Measurements from ENCODE around the gene SLC25A27.

SLC25A27 gene

GRCh38 chr6:46676604-46677313 is 24.0 kb downstream of the SLC25A27 start:
- Mint-ChIP-seq H3K27me3 (peaks cover 5% of the 10 kb centered on the region), H3K4me1 (ENCODE audit: low read depth) (no peaks in the 10 kb centered on the region), H3K36me3 (no peaks in the 10 kb centered on the region), H3K9me3 (ENCODE audit: low read depth) (no peaks in the 10 kb centered on the region), H3K4me3 (no peak overlapping the region), H3K27ac (no peak overlapping the region)

DNA sequence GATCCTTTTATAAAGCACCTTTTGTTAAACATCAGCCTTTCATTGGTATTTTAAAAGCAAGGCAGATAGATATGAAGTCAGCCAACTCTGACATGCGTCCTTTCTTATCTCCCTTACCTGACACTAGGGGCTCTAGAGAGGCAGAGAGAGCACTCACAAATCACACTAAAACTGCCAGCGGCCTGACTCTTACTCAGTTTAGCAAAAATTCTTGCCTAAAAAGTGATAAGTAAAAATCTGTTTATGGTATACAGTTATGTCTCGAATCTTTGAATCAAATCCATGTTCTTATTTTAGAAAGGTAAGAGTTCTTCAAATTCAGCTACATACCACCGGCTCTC is 24.5 kb downstream of the SLC25A27 start:
- no peak overlapping the region for H3K27ac Mint-ChIP-seq
- no peaks in the 10 kb centered on the region for H3K36me3 Mint-ChIP-seq
- peaks cover 6% of the 10 kb centered on the region for H3K27me3 Mint-ChIP-seq
- no peaks in the 10 kb centered on the region for H3K9me3 Mint-ChIP-seq (ENCODE audit: low read depth)
- no peaks in the 10 kb centered on the region for H3K4me1 Mint-ChIP-seq (ENCODE audit: low read depth)
- no peak overlapping the region for H3K4me3 Mint-ChIP-seq

GRCh38 chr6:46684771-46685170 is 32.0 kb downstream of the SLC25A27 start:
- Mint-ChIP-seq H3K4me1 (ENCODE audit: low read depth) (no peaks in the 10 kb centered on the region), H3K27me3 (peaks cover 8% of the 10 kb centered on the region), H3K36me3 (no peaks in the 10 kb centered on the region), H3K27ac (no peak overlapping the region), H3K9me3 (ENCODE audit: low read depth) (no peaks in the 10 kb centered on the region), H3K4me3 (no peak overlapping the region)

- Mint-ChIP-seq H3K4me3 (no peak within 1 kb of the TSS), H3K4me1 (ENCODE audit: low read depth) (no peaks in the 10 kb centered on the region), H3K9me3 (ENCODE audit: low read depth) (no peaks in the 10 kb centered on the region), H3K27ac (no peak within 1 kb of the TSS), H3K36me3 (no peaks in the 10 kb centered on the region), H3K27me3 (peaks cover 9% of the 10 kb centered on the region)
These were observed 34.9 kb downstream of the SLC25A27 start, which contains the start of gene TDRD6 for GRCh38 chr6:46687619-46688097. TSS of gene TDRD6 (plus strand) at chr6:46687885. CDS start at chr6:46688129, 244 bp downstream.

DNA sequence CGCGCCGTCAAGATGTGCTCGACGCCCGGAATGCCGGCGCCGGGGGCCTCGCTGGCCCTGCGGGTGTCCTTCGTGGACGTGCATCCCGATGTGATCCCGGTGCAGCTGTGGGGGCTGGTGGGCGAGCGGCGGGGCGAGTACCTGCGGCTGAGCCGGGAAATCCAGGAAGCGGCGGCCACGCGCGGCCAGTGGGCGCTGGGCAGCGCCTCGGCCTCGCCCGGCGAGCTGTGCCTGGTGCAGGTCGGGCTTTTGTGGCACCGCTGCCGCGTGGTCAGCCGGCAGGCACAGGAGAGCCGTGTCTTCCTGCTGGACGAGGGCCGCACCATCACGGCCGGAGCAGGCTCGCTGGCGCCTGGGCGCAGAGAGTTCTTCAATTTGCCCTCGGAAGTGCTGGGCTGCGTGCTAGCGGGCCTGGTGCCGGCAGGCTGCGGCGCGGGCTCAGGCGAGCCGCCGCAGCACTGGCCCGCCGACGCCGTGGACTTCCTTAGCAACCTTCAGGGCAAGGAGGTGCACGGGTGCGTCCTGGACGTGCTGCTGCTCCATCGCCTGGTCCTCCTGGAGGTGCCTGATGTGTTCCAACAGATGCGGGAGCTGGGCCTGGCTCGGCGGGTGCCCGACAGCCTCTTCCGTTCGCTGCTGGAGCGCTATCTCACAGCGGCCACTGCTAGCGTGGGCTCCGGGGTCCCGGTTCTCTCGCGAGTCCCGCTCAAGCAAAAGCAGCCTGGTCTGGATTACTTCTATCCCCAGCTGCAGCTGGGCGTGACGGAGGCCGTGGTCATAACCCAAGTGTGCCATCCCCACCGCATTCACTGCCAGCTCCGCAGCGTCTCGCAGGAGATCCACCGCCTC is 35.6 kb downstream of the SLC25A27 start:
- peaks cover 9% of the 10 kb centered on the region for H3K27me3 Mint-ChIP-seq
- H3K27ac Mint-ChIP-seq, result no peak overlapping the region
- H3K36me3 Mint-ChIP-seq, result no peaks in the 10 kb centered on the region
- H3K4me1 Mint-ChIP-seq (ENCODE audit: low read depth), result no peaks in the 10 kb centered on the region
- H3K9me3 Mint-ChIP-seq (ENCODE audit: low read depth), result no peaks in the 10 kb centered on the region
- no peak overlapping the region for H3K4me3 Mint-ChIP-seq

GRCh38 chr6:46688966-46689335 is 36.2 kb downstream of the SLC25A27 start:
- Mint-ChIP-seq H3K27ac (no peak overlapping the region), H3K36me3 (no peaks in the 10 kb centered on the region), H3K27me3 (peaks cover 11% of the 10 kb centered on the region), H3K4me3 (no peak overlapping the region), H3K4me1 (ENCODE audit: low read depth) (no peaks in the 10 kb centered on the region), H3K9me3 (ENCODE audit: low read depth) (no peaks in the 10 kb centered on the region)

GRCh38 chr6:46689657-46690056 is 36.9 kb downstream of the SLC25A27 start:
- Mint-ChIP-seq H3K36me3 (no peaks in the 10 kb centered on the region), H3K9me3 (ENCODE audit: low read depth) (no peaks in the 10 kb centered on the region), H3K4me1 (ENCODE audit: low read depth) (no peaks in the 10 kb centered on the region), H3K27me3 (peaks cover 11% of the 10 kb centered on the region), H3K27ac (no peak overlapping the region), H3K4me3 (no peak overlapping the region)

DNA sequence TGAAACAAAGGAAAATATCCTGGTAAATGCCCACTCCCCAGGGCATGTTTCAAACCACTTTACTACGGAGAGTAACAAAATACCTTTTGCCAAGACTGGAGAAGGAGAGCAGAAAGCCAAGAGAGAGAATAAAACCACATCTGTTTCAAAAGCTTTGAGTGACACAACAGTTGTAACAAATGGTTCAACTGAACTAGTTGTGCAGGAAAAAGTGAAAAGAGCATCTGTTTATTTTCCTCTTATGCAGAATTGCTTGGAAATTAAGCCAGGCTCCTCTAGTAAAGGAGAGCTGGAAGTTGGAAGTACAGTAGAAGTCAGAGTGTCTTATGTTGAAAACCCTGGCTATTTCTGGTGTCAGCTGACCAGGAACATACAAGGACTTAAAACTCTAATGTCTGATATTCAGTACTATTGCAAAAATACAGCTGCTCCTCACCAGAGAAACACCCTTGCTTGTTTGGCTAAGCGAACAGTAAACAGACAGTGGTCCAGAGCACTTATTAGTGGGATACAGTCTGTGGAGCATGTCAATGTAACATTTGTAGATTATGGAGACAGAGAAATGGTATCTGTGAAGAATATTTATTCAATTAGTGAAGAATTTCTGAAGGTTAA is 37.5 kb downstream of the SLC25A27 start:
- Mint-ChIP-seq H3K27ac (no peak overlapping the region), H3K27me3 (peaks cover 11% of the 10 kb centered on the region), H3K4me1 (ENCODE audit: low read depth) (no peaks in the 10 kb centered on the region), H3K36me3 (no peaks in the 10 kb centered on the region), H3K9me3 (ENCODE audit: low read depth) (no peaks in the 10 kb centered on the region), H3K4me3 (no peak overlapping the region)

DNA sequence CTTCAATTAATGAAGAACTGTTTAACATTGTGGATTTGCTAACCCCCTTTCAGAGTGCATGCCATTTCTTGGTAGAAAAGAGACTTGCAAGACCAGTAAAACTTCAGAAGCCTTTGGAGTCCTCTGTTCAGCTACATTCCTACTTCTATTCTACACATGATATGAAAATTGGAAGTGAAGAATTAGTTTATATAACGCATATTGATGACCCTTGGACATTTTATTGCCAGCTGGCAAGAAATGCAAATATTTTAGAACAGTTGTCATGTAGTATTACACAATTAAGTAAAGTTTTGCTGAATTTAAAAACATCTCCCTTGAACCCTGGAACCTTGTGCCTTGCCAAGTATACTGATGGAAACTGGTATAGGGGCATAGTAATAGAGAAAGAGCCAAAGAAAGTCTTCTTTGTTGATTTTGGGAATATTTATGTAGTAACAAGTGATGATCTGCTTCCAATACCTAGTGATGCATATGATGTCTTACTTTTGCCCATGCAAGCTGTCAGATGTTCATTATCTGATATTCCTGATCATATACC is 38.2 kb downstream of the SLC25A27 start:
- Mint-ChIP-seq H3K27ac (no peak overlapping the region), H3K36me3 (no peaks in the 10 kb centered on the region), H3K4me1 (ENCODE audit: low read depth) (no peaks in the 10 kb centered on the region), H3K9me3 (ENCODE audit: low read depth) (no peaks in the 10 kb centered on the region), H3K27me3 (peaks cover 18% of the 10 kb centered on the region), H3K4me3 (no peak overlapping the region)

GRCh38 chr6:46699970-46700369 is 47.2 kb downstream of the SLC25A27 start:
- Mint-ChIP-seq H3K9me3 (ENCODE audit: low read depth) (no peaks in the 10 kb centered on the region), H3K36me3 (no peaks in the 10 kb centered on the region), H3K27ac (no peak overlapping the region), H3K27me3 (peaks cover 21% of the 10 kb centered on the region), H3K4me1 (ENCODE audit: low read depth) (no peaks in the 10 kb centered on the region), H3K4me3 (no peak overlapping the region)

GRCh38 chr6:46704562-46704961 is 51.8 kb downstream of the SLC25A27 start:
- Mint-ChIP-seq H3K36me3 (no peaks in the 10 kb centered on the region), H3K4me3 (no peak overlapping the region), H3K27ac (no peak overlapping the region)

GRCh38 chr6:46706464-46706863 is 53.7 kb downstream of the SLC25A27 start:
- H3K27me3 Mint-ChIP-seq, result peaks cover 26% of the 10 kb centered on the region
- no peaks in the 10 kb centered on the region for H3K4me1 Mint-ChIP-seq (ENCODE audit: low read depth)
- H3K4me3 Mint-ChIP-seq, result no peak overlapping the region
- H3K36me3 Mint-ChIP-seq, result no peaks in the 10 kb centered on the region
- no peak overlapping the region for H3K27ac Mint-ChIP-seq
- H3K9me3 Mint-ChIP-seq (ENCODE audit: low read depth), result no peaks in the 10 kb centered on the region

More at GRCh38 chr6:46704562-46704961, 51.8 kb downstream of the SLC25A27 start:
- Mint-ChIP-seq H3K27me3 (peaks cover 21% of the 10 kb centered on the region), H3K9me3 (ENCODE audit: low read depth) (no peaks in the 10 kb centered on the region), H3K4me1 (ENCODE audit: low read depth) (no peaks in the 10 kb centered on the region)

- Mint-ChIP-seq H3K27me3 (peaks cover 20% of the 10 kb centered on the region), H3K4me1 (ENCODE audit: low read depth) (no peaks in the 10 kb centered on the region), H3K4me3 (no peak overlapping the region), H3K36me3 (no peaks in the 10 kb centered on the region), H3K9me3 (ENCODE audit: low read depth) (no peaks in the 10 kb centered on the region), H3K27ac (no peak overlapping the region)
These were observed 58.7 kb downstream of the SLC25A27 start for GRCh38 chr6:46711491-46711890.

DNA sequence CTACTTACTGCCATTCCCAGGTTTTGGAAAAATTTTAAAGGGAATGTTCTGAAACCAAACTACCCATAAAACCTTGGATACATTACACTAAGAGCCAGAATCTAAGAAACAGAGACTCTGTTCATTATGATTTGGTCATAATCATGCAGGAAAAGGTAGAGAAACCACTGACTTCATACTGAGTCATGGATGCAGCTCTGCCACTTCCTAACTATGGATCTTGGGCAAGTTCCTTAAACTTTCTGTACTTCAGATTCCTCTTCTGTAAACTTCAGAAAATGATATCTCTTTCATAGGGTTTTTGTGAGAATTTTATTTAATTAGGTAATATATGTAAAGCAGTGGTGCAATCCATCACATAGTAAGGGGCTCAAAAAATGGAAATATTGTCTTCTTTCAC is 62.4 kb downstream of the SLC25A27 start:
- Mint-ChIP-seq H3K36me3 (no peaks in the 10 kb centered on the region), H3K27me3 (peaks cover 17% of the 10 kb centered on the region), H3K9me3 (ENCODE audit: low read depth) (no peaks in the 10 kb centered on the region), H3K4me1 (ENCODE audit: low read depth) (no peaks in the 10 kb centered on the region), H3K27ac (no peak overlapping the region), H3K4me3 (no peak overlapping the region)

GRCh38 chr6:46719099-46719498 is 66.3 kb downstream of the SLC25A27 start:
- H3K36me3 Mint-ChIP-seq, result no peaks in the 10 kb centered on the region
- H3K9me3 Mint-ChIP-seq (ENCODE audit: low read depth), result no peaks in the 10 kb centered on the region
- H3K4me3 Mint-ChIP-seq, result no peak overlapping the region
- no peaks in the 10 kb centered on the region for H3K4me1 Mint-ChIP-seq (ENCODE audit: low read depth)
- no peak overlapping the region for H3K27ac Mint-ChIP-seq
- peaks cover 18% of the 10 kb centered on the region for H3K27me3 Mint-ChIP-seq

All from activated naive CD8-positive, alpha-beta T cell (primary cell).